ENCODE measurements around the gene HOXD1.

The HOXD1 gene

GRCh38 chr2:176167398-176167797 is 21.1 kb upstream of the HOXD1 start:
- no peak for DNase-seq

DNA sequence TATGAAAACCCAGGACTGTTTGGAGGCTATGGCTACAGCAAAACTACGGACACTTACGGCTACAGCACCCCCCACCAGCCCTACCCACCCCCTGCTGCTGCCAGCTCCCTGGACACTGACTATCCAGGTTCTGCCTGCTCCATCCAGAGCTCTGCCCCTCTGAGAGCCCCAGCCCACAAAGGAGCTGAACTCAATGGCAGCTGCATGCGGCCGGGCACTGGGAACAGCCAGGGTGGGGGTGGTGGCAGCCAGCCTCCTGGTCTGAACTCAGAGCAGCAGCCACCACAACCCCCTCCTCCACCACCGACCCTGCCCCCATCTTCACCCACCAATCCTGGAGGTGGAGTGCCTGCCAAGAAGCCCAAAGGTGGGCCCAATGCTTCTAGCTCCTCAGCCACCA is 19.3 kb upstream of the HOXD1 start:
- DNase-seq: no peak

DNA sequence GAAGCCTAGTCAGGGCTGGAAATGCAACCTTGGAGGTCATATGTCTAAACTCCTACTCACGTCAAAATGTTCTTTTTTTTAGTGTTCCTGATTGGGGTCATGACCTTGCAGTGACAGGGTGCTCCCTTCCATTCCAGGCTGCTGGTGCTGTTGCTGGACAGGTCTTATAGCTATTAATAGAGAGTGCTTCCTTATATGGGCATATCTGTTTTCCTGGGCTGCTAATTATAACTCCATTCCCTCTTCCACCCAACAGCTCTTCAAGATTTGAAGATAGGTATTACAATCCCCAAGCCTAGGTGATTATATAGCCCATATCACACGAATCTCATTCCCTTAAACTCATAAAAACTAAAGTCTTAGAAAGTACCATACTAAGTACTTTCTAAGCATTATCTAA is 18.8 kb upstream of the HOXD1 start:
- no peak for DNase-seq

- DNase-seq: no peak
Observed at GRCh38 chr2:176170602-176171305, 17.7 kb upstream of the HOXD1 start.

- no peak for DNase-seq
Observed at GRCh38 chr2:176171351-176172006, 17.0 kb upstream of the HOXD1 start.

DNA sequence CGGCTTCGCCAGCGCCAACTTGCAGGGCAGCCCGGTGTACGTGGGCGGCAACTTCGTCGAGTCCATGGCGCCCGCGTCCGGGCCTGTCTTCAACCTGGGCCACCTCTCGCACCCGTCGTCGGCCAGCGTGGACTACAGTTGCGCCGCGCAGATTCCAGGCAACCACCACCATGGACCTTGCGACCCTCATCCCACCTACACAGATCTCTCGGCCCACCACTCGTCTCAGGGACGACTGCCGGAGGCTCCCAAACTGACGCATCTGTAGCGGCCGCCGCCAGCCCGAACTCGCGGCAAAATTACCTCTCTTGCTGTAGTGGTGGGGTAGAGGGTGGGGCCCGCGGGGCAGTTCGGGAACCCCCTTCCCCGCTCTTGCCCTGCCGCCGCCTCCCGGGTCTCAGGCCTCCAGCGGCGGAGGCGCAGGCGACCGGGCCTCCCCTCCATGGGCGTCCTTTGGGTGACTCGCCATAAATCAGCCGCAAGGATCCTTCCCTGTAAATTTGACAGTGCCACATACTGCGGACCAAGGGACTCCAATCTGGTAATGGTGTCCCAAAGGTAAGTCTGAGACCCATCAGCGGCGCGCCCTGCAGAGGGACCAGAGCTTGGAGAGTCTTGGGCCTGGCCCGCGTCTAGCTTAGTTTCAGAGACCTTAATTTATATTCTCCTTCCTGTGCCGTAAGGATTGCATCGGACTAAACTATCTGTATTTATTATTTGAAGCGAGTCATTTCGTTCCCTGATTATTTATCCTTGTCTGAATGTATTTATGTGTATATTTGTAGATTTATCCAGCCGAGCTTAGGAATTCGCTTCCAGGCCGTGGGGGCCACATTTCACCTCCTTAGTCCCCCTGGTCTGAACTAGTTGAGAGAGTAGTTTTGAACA is 16.2 kb upstream of the HOXD1 start:
- no peak for DNase-seq

DNA sequence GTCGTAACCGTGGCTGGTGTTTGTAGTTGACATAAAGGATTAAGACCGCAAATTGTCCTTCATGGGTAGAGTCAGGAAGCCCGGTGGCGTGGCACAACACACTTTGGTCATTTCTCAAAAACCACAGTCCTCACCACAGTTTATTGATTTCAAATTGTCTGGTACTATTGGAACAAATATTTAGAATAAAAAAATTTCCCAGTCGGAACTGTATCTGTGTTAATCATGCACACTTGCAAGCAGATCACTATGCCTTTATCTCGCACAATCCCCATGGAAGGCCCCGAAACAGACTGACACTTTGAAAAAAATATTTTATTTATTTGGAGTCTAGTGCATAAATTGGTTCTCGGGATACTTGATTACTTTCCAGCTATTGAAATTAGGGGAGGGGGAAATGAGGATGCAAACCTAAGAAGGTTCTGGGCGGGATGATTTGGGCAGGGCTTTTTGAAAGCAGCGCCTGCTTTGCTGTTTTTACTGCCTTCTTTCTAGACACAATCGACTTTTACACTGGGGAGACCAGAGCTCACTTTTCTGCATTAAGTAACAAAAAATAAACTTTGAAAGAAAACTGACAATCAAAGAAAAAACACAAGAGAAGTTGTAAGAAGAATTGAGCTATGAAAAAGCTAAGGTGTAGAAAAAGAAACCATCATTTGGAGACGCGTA is 15.4 kb upstream of the HOXD1 start:
- no peak for DNase-seq

DNA sequence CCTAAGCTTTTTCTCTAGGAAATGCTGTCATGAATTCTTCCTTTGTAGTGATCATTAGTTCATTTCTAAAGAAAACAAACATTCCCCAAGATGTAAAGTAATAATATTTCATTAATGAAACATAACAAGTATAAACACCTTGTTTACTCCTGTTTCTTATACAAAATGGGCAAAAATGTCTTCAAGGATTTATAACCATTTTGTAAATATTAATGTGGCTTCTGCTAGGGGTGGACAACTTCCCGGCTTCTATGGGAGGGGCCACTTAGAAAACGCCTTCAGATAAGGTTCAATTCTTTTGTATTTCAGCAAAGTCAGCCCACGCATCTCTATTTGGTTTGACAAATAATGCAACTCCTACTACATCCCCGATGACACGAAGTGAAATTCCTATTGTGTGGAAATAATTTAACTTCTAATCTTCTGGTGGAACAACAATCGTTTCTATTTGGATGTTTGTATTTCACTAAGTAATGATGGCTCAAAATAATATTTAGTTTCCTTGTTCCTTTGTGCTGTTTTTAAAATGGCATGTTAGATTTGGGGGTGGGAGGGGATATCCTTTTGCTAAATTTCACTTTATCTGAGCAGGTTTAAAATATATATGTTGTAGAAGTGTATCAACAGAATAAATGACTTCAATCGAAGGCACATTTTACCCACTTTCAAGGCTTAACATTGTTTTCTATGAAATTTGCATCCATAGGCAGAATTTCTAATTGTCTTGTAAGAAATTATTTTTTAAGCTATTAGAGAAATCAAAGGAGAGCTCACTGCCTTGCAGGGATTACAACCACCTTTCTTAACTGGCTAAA is 14.7 kb upstream of the HOXD1 start:
- no peak for DNase-seq

GRCh38 chr2:176174382-176174823 is 14.1 kb upstream of the HOXD1 start:
- DNase-seq: no peak

DNA sequence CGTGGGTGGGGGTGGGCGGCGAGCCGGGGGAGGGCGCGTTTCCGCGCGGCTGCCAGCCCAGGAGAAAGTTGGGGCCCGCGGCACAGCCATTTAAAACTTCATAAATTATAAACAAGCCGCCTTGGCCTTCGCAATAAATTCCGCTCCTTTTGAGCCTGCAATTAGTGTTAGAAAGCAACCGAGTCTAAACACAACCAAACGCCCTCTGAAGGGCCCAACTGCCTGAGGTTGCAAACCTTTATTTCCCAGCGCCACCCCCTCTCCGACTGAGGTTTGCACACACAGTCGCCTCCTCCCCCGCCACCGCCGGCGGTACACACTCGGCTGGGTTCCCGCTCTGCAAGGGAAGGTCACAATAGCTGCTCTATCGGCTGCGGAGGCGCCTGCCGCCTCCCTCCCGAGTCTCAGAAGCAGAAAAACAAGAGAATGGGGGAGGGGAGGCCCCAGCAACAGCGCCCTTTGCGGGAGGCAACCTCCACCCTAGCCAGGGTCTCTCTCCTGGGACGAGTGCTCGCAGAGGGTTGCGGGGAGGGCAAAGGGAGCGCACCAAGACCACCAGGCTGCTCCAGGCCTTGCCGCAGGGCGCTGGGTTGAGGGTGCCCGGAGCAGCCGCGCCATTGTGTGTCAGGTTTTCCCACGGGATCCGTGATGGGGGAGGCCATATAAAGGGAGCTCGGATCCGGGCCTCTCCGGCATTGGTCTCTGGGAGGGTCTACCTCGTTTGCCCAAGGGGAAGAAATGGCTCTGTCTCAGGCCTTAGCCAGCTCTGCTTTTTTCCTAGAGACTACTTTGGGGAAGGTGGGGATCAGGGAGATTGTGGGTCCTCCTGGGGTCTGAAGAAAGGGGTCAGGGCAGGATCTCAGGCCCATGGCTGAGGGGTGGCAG is 13.4 kb upstream of the HOXD1 start:
- no peak for DNase-seq

- DNase-seq: no peak
Observed at GRCh38 chr2:176175709-176176607, 12.5 kb upstream of the HOXD1 start.

GRCh38 chr2:176177580-176178037 is 10.9 kb upstream of the HOXD1 start:
- DNase-seq: peak; percentile 28

- peak; percentile 50 for DNase-seq
Observed at GRCh38 chr2:176178038-176178756, 10.3 kb upstream of the HOXD1 start.

GRCh38 chr2:176178757-176179295 is 9.6 kb upstream of the HOXD1 start:
- DNase-seq: no peak

GRCh38 chr2:176181551-176181950 is 6.9 kb upstream of the HOXD1 start:
- DNase-seq: no peak

GRCh38 chr2:176182671-176183070 is 5.8 kb upstream of the HOXD1 start:
- no peak for DNase-seq

- no peak for DNase-seq
Observed at GRCh38 chr2:176184749-176185148, 3.7 kb upstream of the HOXD1 start.

GRCh38 chr2:176186024-176186423 is 2.4 kb upstream of the HOXD1 start:
- no peak for DNase-seq

Measured in NCI-H2029 treated with DMSO at 0.1 percent for 48 hours (cell line).